Upper lobe of left lung (tissue), 6 donors: Measurements from ENCODE around the gene KRTAP5-10. TPM values are rescaled to one million over a fixed set of nuclear protein-coding genes. Genes with fewer than 3 reads are reported as not detected.
"Not testable (repeated sequence)": the region's sequence is repeated elsewhere in the genome, so short reads cannot be mapped to it uniquely, and the experiment has no call there.

Source experiments
- ATAC-seq, 2 donors: fragments of 200-7000 bp; cut with Tn5 transposase; one replicate each; pipeline ENCODE4 v1.9.1; 2022; ENCODE audit warnings: mild to moderate bottlenecking in 2 of 2, moderate library complexity in 2 of 2; ENCODE audit not compliant: low FRiP score in 2 of 2
- DNase-seq, 2 donors: peaks; one replicate each; pipeline ENCODE4 v3.0.0-alpha.2; 2019 to 2020
- H3K27ac ChIP-seq, 4 donors: fragments of 200-600 bp; sonication (generic); one replicate each; pipeline ENCODE4 v1.5.1; 2016 to 2019
- H3K27me3 ChIP-seq, 4 donors: fragments of 200-600 bp; sonication (generic); one replicate each; pipeline ENCODE4 v1.5.1; 2017 to 2019
- H3K36me3 ChIP-seq, 4 donors: fragments of 200-600 bp; sonication (generic); one replicate each; pipeline ENCODE4 v1.5.1; 2016 to 2019
- H3K4me1 ChIP-seq, 4 donors: fragments of 200-600 bp; sonication (generic); one replicate each; pipeline ENCODE4 v1.5.1; 2018 to 2019
- H3K4me3 ChIP-seq, 4 donors: fragments of 200-600 bp; sonication (generic); one replicate each; pipeline ENCODE4 v1.5.1; 2017 to 2019; ENCODE audit warnings: mild to moderate bottlenecking in 2 of 4, moderate library complexity in 1 of 4
- H3K9me3 ChIP-seq, 4 donors: fragments of 200-600 bp; sonication (generic); one replicate each; pipeline ENCODE4 v1.5.1; 2018 to 2019
- CTCF ChIP-seq, 6 experiments: fragments of 450-650 bp in 4 of 6; fragments of 200-600 bp in 2 of 6; sonication (generic) in 2 of 6; IDR thresholded peaks; one replicate each; pipeline ENCODE4 v1.5.1; 2016 to 2019; ENCODE audit warnings: antibody characterized with exemption in 6 of 6
- WGBS, 2 donors: methylation state at CpG; one replicate each; pipeline ENCODE4 v1.1.5; 2017 to 2018; 5-methylcytosine and 5-hydroxymethylcytosine counted together
- total RNA-seq, 6 donors: library from RNA; depleted of rRNA in 4 of 6; stranded (reverse); fragments of >200 nt in 4 of 6; gene quantifications; one replicate each; pipeline versions ENCODE4 v1.1.0 to v1.2.1, GENCODE V29; 2016 to 2021
- donor health status: DM: no; HTN: no; CAD: no; lungs with moderate emphysema.
- donor health status: DM: no; HTN: yes; CAD: no; lungs with severe emphysema.

The KRTAP5-10 gene
- total RNA-seq, 6 donors from 2014 or later: 0.34 TPM; not detected in 5

- not testable (repeated sequence) for ATAC-seq, H3K27ac ChIP-seq, H3K36me3 ChIP-seq, H3K27me3 ChIP-seq, H3K4me3 ChIP-seq, H3K9me3 ChIP-seq, DNase-seq
- 75 to 77% methylated on average over 2 to 8 of the region's 11 CpGs for WGBS, 2 donors
- H3K4me1 ChIP-seq: peaks cover 5 to 10% (median 7%) of the 10 kb centered on the region in 4 donors
These were observed 37.9 kb downstream of the KRTAP5-10 start for GRCh38 chr11:71603221-71603620.

- H3K36me3 ChIP-seq, H3K27ac ChIP-seq, ATAC-seq, H3K4me3 ChIP-seq, H3K9me3 ChIP-seq, DNase-seq, H3K27me3 ChIP-seq: not testable (repeated sequence)
- peak in 5 of 6 experiments; percentile 27 to 54 (median 45) for TF ChIP-seq CTCF (IDR thresholded peaks at IDR 0.05)
- WGBS, 2 donors: 15 to 16% methylated on average over 6 to 12 of the region's 17 CpGs
- H3K4me1 ChIP-seq: peaks cover 5 to 10% (median 7%) of the 10 kb centered on the region in 4 donors
These were observed 39.6 kb downstream of the KRTAP5-10 start for GRCh38 chr11:71604798-71605488.

GRCh38 chr11:71606853-71607519 is 41.6 kb downstream of the KRTAP5-10 start:
- Histone ChIP-seq H3K4me3 (peak overlapping the region in 1 of 4 donors; percentile 27), H3K4me1 (peaks cover 5 to 10% (median 7%) of the 10 kb centered on the region in 4 donors)
- H3K27me3 ChIP-seq, ATAC-seq, H3K9me3 ChIP-seq, H3K27ac ChIP-seq, H3K36me3 ChIP-seq: not testable (repeated sequence)
- WGBS, 2 donors: 16 to 41% methylated on average over 12 to 41 of the region's 48 CpGs
- DNase-seq: peak in 1 of 2 donors; percentile 75

GRCh38 chr11:71607520-71608216 is 42.3 kb downstream of the KRTAP5-10 start:
- Histone ChIP-seq H3K4me1 (peaks cover 5 to 10% (median 7%) of the 10 kb centered on the region in 4 donors), H3K4me3 (peak overlapping the region in 3 of 4 donors; percentile 17 to 32 (median 27))
- not testable (repeated sequence) for H3K27ac ChIP-seq, H3K9me3 ChIP-seq, H3K27me3 ChIP-seq, ATAC-seq, H3K36me3 ChIP-seq
- 0 to 4% methylated on average over 4 to 39 of the region's 59 CpGs for WGBS, 2 donors
- peak in 1 of 2 donors; percentile 79 for DNase-seq

GRCh38 chr11:71608272-71608671 is 42.9 kb downstream of the KRTAP5-10 start:
- not testable (repeated sequence) for ATAC-seq, H3K4me3 ChIP-seq, H3K9me3 ChIP-seq, H3K27ac ChIP-seq, DNase-seq, H3K27me3 ChIP-seq, H3K36me3 ChIP-seq
- peaks cover 5 to 10% (median 7%) of the 10 kb centered on the region in 4 donors for H3K4me1 ChIP-seq
- WGBS, 2 donors: 18 to 22% methylated on average over 8 to 9 of the region's 21 CpGs

- not testable (repeated sequence) for H3K9me3 ChIP-seq, H3K36me3 ChIP-seq, H3K4me3 ChIP-seq, H3K27me3 ChIP-seq, ATAC-seq, DNase-seq, H3K27ac ChIP-seq
- H3K4me1 ChIP-seq: peaks cover 5 to 10% (median 7%) of the 10 kb centered on the region in 4 donors
- 69 to 72% methylated on average over 21 of the region's 21 CpGs for WGBS, 2 donors
These were observed 46.0 kb downstream of the KRTAP5-10 start for GRCh38 chr11:71611218-71611910.

GRCh38 chr11:71613931-71614330 is 48.6 kb downstream of the KRTAP5-10 start:
- not testable (repeated sequence) for H3K9me3 ChIP-seq, H3K27me3 ChIP-seq, H3K4me1 ChIP-seq, H3K4me3 ChIP-seq, ATAC-seq, H3K36me3 ChIP-seq, DNase-seq, H3K27ac ChIP-seq
- 84 to 87% methylated on average over 5 to 7 of the region's 7 CpGs for WGBS, 2 donors

- not testable (repeated sequence) for H3K27ac ChIP-seq, H3K36me3 ChIP-seq, DNase-seq, H3K9me3 ChIP-seq, H3K4me3 ChIP-seq, ATAC-seq, H3K4me1 ChIP-seq, H3K27me3 ChIP-seq
- WGBS, 2 donors: 61 to 64% methylated on average over 10 to 15 of the region's 15 CpGs
These were observed 49.1 kb downstream of the KRTAP5-10 start for GRCh38 chr11:71614366-71614917.

GRCh38 chr11:71615003-71615402 is 49.6 kb downstream of the KRTAP5-10 start:
- not testable (repeated sequence) for ATAC-seq, H3K4me3 ChIP-seq, H3K27me3 ChIP-seq, H3K36me3 ChIP-seq, H3K4me1 ChIP-seq, H3K27ac ChIP-seq, H3K9me3 ChIP-seq
- peak in 1 of 2 donors; percentile 41 for DNase-seq
- 70 to 75% methylated on average over 11 to 12 of the region's 12 CpGs for WGBS, 2 donors
